HG03066 (cell line): ENCODE results near the gene BHLHE23.

Source experiments
- ATAC-seq: cut with Tn5 transposase; IDR thresholded peaks from one replicate; pipeline ENCODE4 v1.9.1; 2021; ENCODE audit warnings: low read depth; ENCODE audit not compliant: unreplicated experiment

The BHLHE23 gene

DNA sequence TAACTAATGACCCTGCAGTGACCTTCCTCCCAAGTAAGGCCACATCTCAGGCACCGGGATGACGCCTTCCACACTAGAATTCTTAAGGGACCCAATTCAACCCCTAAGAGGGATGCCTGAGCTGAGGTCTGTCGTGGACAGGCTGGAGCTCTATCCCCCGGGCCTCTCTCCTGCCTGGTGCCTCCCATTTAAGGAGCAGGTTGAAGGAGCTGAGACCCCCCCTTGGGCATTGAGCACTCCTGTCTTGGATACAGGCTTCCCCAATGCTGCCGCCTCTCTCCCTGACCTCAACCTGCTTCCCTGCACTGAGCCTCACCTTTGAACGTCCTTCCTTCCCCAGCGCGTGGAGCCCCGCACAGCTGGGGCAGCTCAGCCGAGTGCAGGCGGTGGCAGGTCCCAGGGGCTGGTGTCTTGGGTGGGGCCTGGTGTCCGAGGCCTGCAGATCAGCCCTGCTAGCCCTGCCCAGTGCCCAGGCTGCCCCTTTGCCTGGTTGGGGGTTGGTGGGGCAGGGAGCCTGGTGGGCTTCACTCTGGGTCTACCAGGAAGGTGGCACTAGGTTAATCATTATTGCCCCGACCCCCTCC is 19.9 kb upstream of the BHLHE23 start:
- ATAC-seq, result no peak

DNA sequence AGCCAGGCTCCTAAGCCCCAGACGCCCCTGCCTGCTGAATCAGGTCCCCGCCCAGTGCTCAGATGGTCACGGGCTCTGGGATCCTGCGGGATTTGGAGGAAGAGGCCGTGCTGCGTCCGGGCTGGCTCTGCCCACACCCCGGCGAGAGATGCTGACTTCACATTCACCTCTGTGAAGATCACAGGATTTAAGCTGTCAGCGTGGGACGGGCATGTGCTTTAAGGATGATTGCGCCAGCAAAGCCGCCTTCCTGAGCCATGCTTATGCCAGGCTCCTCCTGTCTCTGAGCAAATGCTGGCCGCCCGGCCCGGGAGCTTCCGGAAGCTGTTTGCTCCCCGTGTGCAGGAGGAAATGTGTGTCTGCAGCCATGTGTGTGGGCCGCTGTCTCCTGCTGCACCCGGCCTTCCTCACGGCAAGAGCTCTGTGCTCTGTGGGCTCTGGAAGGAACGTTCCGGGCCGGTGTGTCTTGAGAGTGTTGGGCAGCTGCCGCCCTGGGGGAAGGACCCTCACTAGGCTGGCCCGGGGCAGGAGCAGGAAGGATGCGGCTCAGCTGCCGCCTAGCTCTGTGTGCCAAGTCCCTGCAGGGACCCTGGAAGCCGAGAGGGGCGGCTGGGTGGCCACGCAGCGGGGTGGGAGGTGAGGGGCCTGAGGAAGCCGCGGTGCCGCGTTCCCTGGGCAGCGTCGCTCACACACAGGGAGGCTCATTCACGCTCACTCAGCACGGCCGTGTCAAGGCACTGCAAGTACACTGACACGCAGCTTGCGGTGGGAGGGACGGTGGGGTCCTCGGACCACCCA is 19.0 kb upstream of the BHLHE23 start:
- ATAC-seq, result no peak

DNA sequence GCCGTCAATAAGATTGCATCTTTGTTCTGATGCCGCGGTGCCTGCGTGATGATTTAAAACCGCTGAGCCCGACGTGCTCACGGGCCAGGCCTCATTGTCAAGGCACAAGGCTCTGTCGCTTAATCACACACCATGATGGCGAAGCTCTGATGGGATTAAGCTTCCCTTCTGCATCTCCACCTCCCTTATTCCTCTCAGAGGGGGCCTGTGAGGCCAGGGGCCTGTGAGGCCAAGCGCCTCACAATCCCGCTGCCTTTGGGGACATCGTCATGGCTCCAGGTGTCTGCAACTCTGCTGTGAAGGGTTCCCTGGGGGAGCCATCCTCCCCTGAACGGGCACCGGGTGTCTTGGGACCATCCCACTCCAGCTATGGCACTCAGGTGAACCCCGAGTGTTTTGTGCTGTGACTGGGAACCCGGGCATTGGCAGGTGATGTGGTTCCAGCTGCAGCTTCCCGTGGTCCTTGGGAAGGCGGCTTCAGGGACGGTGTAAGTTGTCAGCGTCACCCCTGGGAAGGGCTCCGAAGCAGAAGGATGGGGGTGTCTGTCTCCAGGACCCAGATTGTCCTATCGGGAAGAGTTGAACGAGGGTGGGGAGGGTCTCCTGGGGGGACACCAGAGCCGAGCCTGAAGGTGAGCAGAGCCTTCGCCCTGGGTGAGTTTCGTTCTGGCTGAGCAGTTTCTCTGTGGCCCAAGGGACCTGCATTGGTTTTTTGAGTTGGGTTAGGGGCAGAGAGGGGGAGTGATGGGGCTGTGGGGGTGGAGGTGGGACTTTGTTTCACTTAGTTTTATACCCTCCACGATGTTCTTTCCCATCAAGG is 18.0 kb upstream of the BHLHE23 start:
- no peak for ATAC-seq

DNA sequence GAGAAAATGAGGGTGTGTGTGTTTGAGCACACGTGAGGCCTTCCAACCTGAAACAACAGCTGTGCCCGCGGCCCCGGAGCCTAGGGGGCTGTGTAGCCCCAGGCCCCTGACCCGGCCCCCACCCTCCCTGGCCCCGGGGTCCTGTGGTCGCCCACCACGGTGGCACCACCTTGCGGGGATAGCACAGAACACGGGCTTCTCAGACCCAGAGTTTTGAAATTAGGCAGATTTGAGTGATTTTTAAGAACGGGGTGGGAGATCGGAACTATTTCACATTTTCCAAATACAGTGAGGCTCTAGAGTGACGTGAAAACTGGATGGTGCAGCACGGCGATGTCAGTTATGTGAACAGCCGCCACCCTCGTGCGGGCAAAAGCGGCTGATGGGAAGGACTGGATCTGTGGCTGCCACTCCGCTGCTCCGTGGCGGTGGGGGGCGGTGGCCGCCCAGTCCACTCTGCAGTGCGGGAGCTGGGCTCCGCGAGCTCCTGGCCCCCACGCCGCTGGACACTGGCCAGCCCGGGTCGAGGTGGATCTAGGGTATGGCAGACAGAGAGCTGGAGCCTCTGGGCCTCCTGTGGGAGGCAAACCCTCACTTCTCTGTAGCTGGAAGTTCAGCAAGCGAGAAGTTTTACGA is 17.3 kb upstream of the BHLHE23 start:
- ATAC-seq, result no peak

DNA sequence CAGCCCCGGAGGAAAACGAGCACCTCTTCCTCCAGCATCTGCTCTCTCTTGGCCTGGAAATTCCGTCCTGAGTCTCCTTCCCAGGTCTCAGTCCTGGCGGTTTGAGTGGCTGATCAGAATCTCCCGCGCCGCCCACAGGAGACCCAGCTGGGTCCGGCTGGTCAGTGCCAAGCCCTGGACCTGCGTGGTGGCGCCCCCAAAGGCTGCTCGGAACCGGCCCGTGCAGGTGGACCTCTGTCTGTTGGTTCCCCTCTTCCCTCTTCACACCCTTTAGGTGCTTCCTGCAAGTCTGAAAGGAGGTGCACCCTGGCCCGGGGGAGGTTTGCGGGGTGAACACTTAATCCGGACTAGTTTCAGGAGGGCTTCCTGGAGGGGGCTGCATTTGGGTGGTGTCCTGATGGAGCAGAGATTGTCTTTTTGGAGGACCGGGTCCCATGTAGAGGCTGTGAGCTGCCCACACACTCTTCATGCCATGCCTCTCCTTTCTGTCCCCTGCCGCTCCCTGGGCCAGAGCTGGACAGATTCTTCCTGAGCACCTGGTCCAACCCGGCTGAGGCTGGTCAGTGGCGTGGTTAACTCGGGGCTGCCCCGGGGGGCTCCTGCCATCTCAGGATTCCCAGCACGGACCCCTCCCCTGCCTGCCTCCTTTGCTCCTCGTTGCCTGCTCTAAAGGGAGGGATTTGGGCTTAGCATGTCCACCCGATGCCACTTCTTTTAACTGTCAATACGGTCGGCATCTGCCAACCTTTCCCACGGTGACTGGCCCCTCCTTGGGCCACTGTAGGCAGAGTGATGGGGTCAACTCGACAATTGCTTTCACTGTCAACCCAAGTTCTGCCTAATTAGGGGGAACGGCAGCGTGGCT is 16.5 kb upstream of the BHLHE23 start:
- ATAC-seq, result no peak

DNA sequence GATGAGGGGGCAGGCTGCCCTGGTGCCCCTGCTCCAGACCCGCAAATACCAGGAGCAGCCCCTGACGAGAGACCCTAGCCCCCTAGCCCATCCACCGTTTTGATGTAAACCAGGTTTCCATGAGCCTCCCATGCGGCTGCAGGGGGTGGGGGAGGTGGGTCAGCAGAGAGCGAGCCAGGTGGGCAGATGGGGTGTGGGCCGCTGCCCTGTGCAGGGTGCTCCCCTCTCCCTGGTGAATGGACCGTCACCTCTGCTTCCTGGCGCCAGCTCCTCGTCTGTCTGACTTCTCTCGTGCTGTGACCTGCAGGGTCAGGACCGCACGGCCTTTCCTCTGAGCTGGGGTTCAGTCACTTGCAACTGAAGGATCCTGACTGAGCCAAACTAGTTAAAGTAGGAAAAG is 15.7 kb upstream of the BHLHE23 start:
- ATAC-seq, result no peak

DNA sequence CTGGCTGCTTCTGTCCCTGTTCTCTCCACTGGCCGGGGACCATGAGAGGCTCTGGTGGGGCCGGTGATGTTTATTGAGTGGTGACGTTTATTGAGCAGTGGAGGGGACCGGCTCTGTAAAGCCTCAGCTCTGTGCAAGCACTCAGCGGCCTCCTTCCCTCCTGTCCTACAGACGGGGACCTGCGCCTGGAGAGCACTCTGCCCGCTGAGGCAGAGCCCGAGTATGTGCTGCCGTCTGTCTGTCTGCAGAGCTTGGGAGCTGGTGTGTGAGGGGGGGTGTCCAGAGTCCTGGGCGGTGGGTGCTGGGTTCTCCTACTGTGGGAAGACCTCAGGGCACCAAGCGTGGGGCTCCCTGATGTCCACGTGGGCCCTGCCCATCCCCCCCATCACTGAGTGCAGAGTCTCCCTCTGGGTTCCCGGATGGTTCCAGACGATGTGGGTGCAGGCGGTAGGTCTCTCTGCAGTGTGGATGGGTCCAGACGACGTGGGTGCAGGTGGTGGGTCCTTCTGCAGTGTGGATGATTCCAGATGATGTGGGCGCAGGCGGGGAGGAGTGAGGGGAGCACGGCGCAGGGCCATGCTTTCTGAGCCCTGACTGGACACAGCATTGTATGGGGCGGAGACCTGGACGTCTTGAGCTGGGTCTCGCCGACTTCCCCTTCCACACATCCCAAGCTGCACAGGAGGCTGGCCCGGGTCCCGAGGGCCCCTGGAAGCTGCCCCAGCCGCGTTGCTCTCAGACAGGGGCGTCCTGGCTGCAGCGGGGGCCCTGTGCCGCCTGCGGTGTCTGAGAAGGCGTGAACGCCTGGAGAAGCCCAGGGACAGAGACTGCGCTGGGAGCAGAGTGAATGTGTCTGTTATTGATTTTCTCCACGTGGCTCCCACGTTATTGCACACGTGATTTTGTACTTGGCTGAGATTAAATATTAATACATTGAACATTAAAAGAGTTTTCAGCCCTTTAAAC is 14.9 kb upstream of the BHLHE23 start:
- ATAC-seq, result no peak

DNA sequence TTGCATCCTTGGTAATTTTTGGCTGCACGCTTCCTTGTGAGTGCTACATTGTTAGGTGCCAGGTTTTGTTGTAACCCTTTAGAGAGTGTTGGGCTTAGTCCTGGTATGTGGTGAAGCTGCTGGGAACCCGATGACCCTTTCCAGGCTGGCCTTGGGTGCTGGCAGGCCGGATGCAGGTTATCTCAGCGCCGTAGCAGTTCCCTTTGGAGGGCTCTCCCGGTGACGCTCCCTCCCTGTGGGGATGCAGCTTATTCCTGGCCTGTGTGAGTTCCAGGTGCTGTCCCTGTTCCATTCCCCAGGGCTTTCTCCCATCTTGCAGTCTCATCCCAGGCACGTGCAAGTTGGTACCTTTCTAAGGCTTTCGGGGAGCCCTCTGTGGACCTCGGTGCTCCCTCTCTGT is 13.9 kb upstream of the BHLHE23 start:
- ATAC-seq, result no peak

DNA sequence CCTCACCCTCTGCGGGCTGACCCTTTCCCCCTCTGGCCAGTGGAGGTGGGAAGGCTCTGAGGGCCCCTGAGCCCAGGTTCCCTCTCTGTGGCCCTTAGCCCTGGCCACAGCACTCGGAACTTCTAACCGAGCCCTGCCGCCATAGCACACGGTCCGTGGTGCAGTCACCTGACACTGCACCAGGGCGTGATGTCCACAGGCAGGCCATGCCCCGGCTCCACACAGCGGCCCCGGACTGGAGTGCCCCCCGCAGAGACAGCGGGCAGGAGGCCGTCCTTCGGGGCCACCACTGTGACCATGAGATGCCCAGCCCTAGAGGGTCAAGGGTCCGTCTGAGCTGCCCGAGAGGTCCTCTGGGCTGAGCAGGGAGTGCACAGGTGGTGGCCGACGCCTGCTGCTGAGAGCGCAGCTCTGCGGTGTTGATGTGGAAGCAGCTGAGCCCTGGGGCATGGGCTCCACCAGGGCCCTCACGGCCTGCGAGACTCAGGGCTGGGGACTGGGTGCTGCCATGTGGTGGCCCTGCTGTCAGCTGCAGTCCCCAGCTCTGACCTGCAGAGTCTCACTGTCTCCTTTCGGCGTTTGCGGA is 11.2 kb upstream of the BHLHE23 start:
- ATAC-seq, result no peak

DNA sequence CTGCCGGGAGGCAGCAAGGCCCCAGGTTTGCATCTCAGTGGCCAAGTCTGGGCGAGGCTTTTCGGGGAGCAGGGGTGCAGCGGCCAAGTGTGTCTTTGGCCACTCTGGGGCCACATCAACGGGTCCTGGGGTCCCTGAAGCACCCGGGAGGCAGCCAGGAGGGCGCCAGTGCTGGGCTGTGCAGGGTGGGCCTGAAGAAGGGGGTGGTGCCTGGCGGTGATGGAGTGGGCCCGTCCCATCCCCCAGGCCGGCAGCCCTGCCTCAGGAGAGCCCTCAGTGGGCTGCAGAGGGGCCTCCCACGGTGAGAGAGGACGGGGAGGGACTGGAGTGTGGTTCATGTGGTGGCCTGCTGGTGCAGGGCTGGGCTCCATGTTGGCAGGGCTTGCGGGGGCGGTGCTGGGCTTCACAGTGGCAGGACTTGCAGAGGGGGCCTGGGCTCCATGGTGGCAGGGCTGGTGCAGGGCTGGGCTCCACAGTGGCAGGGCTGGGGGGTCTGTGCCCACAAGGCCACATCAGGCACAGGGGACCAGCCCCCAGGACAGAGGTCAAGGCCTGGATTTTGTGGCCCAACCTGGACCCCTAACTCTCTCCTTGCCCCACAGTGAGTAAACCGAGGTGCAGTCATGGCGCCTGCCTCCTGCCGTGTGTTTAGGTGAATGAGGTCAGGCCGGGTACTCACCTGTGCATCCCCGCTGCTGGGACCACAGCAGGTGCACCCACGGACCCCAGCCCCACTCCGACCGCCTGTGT is 10.5 kb upstream of the BHLHE23 start:
- ATAC-seq, result no peak

DNA sequence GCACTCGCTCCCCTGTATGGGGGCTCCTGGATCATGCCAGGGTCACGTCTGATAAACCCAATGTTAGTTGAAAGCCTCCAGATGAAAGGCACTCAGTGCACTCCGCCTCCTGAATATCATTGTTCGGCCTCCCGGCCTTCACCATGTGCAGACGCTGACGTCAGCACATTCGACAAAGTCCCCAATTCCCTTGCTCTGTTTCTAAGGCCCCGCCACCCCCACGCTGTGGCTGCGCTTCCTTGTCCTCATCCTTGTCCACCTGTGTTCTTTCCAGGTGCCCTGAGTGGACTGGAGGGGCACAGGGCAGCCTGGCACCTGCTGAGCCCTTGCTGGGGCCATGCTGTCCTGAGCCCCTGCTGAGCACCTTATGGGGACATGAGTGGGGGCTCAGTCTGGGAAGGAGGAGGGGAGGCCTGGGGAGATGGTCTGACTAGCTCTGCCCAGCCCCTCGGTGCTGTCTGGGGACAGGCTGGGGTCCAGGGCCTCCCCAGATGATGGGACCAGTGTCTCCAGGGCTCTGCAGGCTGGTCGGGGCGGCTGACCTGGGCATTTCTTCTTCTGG is 9.8 kb upstream of the BHLHE23 start:
- ATAC-seq, result no peak

DNA sequence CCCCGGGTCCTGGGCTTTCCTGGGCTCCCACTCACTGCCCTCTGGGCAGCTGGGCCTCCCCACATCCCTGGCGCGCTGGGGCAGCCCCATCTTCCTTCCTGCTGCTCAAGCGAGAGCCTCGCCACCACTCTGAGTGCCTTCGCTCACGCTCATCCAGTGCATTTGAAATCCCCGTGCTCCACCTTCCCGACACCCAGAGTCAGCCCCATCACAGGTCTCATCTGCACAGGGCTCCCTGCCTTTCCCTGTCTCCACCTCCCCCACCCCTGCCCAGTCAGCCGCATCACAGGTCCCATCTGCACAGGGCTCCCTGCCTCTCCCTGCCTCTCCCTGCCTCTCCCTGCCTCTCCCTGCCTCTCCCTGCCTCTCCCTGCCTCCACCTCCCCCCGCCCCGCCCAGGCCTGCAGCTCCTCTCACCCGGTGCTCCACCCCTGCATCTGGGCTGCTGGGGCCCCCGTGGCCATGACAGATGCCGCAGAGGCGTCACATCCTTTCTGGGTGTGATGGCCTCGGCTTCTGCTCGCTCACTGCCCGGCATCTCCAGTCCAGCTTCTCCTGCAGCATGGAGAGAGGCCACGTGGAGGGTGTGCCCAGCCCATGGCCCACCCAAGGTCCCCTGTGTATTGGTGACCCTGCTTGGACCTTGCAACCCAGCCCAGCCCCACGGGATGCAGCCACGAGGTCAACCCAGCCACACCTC is 9.0 kb upstream of the BHLHE23 start:
- no peak for ATAC-seq

DNA sequence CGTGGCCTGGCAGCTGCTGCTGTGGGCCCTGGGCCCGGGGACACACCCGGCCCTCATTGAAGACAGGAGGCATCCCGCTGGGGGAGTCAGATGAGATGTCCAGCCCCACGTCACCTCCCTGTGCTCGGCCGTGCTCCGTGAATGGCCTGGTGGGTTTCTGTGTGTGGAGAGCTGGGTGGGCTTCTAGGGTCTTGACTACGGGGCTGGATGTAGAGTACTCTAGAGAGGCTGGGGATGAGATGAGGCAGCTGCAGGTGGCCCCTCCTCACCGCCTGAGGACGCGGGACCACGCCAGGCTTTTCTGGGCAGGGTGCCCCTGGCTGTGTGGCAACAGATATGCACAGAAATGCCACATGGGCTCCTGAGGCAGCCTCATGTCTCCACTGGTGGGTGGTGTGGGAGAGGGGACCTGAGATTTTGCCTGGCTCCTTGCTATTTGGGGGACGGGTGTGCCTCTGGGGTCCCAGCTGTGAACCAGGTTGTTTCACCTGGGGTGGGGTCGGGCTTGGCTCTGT is 8.4 kb upstream of the BHLHE23 start:
- ATAC-seq, result no peak

DNA sequence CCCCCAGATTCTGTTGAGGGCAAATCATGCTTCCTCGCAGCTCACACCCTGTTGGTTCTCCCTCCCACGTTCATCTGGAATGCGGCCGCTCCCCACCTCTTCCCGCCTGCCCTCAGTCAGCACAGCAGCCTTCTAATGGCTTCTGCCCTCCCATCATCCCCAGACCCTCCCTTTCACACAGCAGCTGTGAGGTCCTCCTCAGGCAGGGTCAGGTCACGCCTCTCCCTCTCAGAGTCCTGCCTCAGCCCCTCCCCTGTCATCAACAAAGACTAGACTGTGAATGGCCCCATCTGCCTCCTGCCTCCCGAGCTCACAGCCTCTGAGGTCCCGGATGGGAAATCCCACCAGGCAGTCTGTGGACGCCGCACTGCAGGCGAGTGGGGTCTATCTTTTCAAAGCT is 7.9 kb upstream of the BHLHE23 start:
- ATAC-seq, result no peak

DNA sequence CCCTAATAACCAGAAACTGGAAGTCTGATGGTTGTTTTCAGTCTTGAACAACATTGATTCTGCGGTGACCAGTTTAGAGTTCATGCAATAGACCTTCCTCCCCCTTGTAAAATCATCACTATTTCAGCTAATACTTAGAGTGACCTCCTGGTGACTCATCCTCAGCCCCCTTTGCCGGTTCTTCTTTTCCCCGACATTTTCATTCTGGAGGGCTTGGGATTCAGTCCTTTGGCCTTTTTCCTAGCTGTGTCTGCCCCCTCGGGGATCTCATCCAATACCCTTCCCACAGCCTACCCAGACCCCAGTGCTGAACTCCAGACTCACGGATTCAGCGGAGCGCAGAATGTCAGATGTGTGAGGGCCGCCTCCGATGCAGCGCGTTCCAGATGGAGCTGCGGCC is 7.5 kb upstream of the BHLHE23 start:
- no peak for ATAC-seq

DNA sequence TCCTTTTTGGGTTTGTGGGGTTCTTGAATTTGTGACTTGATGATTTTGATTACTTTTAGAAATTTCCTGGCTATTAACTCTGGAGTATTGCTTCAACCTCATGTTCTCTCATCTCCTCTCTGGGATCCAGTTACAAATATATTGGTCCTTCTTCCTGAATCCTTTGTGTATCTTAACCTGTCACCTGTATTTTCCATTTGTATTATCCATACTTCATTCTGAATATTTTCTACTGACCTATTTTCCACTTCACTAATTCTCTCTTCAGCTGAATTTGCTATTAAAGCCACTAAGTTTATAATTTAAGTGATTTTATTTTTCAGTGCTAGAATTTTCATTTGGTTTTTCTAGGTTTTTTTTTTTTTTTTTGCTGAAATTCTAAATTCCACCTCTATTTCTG is 6.4 kb upstream of the BHLHE23 start:
- no peak for ATAC-seq

DNA sequence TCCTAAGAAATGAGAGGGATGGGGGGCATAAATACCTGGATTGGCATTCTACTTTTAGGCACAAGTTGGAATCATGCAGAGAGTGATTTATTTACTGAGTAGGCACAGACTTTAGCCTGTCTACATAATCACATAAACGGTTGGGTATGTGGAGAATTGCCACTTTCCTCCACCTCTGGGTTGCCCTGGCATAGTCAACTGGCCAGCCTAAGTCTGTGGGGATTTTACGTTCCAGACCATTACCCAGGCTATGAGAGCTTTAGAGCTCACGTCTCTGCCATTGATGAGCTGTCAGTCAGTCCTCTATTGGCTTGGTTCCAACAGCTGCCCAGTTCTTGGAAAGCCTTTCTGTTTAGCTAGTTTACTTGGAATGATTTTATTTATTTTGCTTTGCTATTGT is 5.0 kb upstream of the BHLHE23 start:
- no peak for ATAC-seq
